Mucosa of rectum (tissue), 2 donors: ENCODE results near the gene ATP2A3.

ENCODE experiments used
- H3K27ac ChIP-seq, 2 donors: one replicate each; pipeline ENCODE4 v1.7.0; 2013; ENCODE audit warnings: inconsistent platforms in 2 of 2, low read depth in 2 of 2, low read length in 2 of 2
- H3K27me3 ChIP-seq, 2 donors: one replicate each; pipeline ENCODE4 v1.7.0; 2013; ENCODE audit warnings: low read length in 2 of 2; ENCODE audit not compliant: control insufficient read depth in 2 of 2, insufficient read depth in 2 of 2
- H3K36me3 ChIP-seq, 2 donors: one replicate each; pipeline ENCODE4 v1.7.0; 2013; ENCODE audit warnings: low read length in 2 of 2; ENCODE audit not compliant: control insufficient read depth in 2 of 2, insufficient read depth in 2 of 2
- H3K4me1 ChIP-seq, 2 donors: one replicate each; pipeline ENCODE4 v1.7.0; 2013; ENCODE audit warnings: low read length in 2 of 2, mild to moderate bottlenecking in 1 of 2; ENCODE audit not compliant: control insufficient read depth in 2 of 2, insufficient read depth in 2 of 2
- H3K4me3 ChIP-seq, 2 donors: one replicate each; pipeline ENCODE4 v1.7.0; 2013; ENCODE audit warnings: low read length in 2 of 2
- H3K9ac ChIP-seq, 2 donors: one replicate each; pipeline ENCODE4 v1.7.0; 2013; ENCODE audit warnings: low read length in 2 of 2, low read depth in 1 of 2, mild to moderate bottlenecking in 1 of 2
- H3K9me3 ChIP-seq, 2 donors: one replicate each; pipeline ENCODE4 v1.7.0; 2013; ENCODE audit warnings: low read length in 2 of 2; ENCODE audit not compliant: control insufficient read depth in 2 of 2
- donor health status: healthy.
- donor health status: Normal muscosa, but diverticular disease.

Gene ATP2A3

DNA sequence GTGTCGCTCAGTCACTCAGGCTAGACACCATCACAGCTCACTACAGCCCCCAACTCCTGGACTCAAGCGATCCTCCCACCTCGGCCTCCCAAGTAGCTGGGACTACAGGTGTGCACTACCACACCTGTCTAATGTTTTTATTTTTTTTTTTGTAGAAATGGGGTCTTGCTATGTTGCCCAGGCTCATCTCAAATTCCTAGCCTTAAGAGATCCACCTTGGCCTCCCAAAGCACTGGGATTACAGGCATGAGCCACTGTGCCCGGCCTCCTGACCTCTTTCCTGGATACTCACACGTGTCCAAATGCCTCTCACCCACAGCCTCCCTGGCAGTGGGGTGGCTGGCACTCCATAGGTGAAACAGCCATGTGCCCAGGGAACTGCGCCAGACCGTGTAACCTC is 88.9 kb downstream of the ATP2A3 start:
- H3K27ac ChIP-seq, result no peak overlapping the region
- no peak overlapping the region for H3K4me3 ChIP-seq
- no peaks in the 10 kb centered on the region for H3K9me3 ChIP-seq
- peaks cover 15 to 25% of the 10 kb centered on the region in 2 donors for H3K36me3 ChIP-seq
- no peak overlapping the region for H3K9ac ChIP-seq
- H3K27me3 ChIP-seq, result no peaks in the 10 kb centered on the region
- H3K4me1 ChIP-seq, result peaks cover 0 to 2% of the 10 kb centered on the region in 2 donors
